Ishikawa (cell line): ENCODE results near the gene WNT11.

Source experiments
- EP300 ChIP-seq: IDR thresholded peaks from 2 replicates; pipeline ENCODE4 v1.6.1; 2012; ENCODE audit warnings: borderline replicate concordance
- TAF1 ChIP-seq: IDR thresholded peaks from 2 replicates; pipeline ENCODE4 v1.6.1; 2012; ENCODE audit warnings: low read depth, mild to moderate bottlenecking

DNA sequence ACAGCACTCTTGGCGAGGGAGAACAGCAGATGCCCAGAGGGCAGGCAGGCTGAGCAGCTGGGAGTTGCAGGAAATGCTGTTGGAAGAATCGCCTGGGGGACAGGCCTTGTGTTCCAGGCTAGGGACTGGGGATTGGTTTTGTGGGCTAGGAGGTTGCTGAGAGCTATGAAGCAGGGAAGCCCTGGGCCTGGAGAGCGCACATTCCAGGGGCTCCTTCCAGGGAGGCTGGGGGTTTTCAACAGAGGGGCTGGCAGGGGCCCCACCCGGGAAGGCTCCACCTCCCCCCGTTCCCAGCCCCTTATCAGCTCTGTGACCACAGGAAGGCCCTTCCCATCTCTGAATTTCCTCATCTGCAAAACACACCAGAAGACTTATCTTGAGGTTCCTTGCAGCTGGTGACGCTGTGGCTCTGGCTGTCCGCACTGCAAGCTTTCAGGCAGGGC, 21.7 kb downstream of the WNT11 start:
- no peak for TF ChIP-seq EP300
- TF ChIP-seq TAF1: no peak
